DND-41 (cell line): Measurements from ENCODE around the gene ARRDC2.

Experiments
- ATAC-seq: fragments of 200-7000 bp; cut with Tn5 transposase; 3 replicates; pipeline ENCODE4 v1.9.1; 2021; ENCODE audit warnings: low read depth; ENCODE audit not compliant: insufficient read depth
- DNase-seq: peaks from one replicate; pipeline ENCODE4 v3.0.0-alpha.2; 2020
- H2AFZ ChIP-seq: 2 replicates; pipeline ENCODE4 v1.6.0; 2012; ENCODE audit warnings: low read depth, low read length
- H3K27ac ChIP-seq: 2 replicates; pipeline ENCODE4 v1.5.1; 2012; ENCODE audit warnings: low read length, inconsistent platforms
- H3K27me3 ChIP-seq: fragments of 200-600 bp; sonication (generic); 2 replicates; pipeline ENCODE4 v1.6.0; 2012; ENCODE audit warnings: low read length, mild to moderate bottlenecking, inconsistent platforms; ENCODE audit not compliant: insufficient read depth, poor library complexity
- H3K36me3 ChIP-seq: 2 replicates; pipeline ENCODE4 v1.5.1; 2012; ENCODE audit warnings: low read length, inconsistent platforms; ENCODE audit not compliant: insufficient read depth
- H3K4me1 ChIP-seq: 2 replicates; pipeline ENCODE4 v1.5.1; 2012; ENCODE audit warnings: mild to moderate bottlenecking, low read length; ENCODE audit not compliant: insufficient read depth
- H3K4me2 ChIP-seq: 2 replicates; pipeline ENCODE4 v1.6.0; 2012; ENCODE audit warnings: mild to moderate bottlenecking, moderate library complexity, low read length, inconsistent platforms; ENCODE audit not compliant: insufficient read depth
- H3K4me3 ChIP-seq, 2 experiments: fragments of 200-600 bp in 1 of 2; shearing (Covaris generic) in 1 of 2; 2 replicates each; pipeline ENCODE4 v1.5.1; 2012 to 2016; ENCODE audit warnings: inconsistent platforms in 2 of 2, low read length in 2 of 2, mild to moderate bottlenecking in 2 of 2, low read depth in 1 of 2, moderate library complexity in 1 of 2
- H3K79me2 ChIP-seq: 2 replicates; pipeline ENCODE4 v1.6.0; 2012; ENCODE audit warnings: low read length, inconsistent platforms; ENCODE audit not compliant: insufficient read depth
- H3K9ac ChIP-seq: 2 replicates; pipeline ENCODE4 v1.6.0; 2012; ENCODE audit warnings: low read depth, mild to moderate bottlenecking, inconsistent platforms, low read length, moderate library complexity
- H3K9me3 ChIP-seq: 2 replicates; pipeline ENCODE4 v1.5.1; 2012; ENCODE audit warnings: low read length, moderate library complexity, mild to moderate bottlenecking, inconsistent platforms; ENCODE audit not compliant: insufficient read depth, severe bottlenecking
- H4K20me1 ChIP-seq: 2 replicates; pipeline ENCODE4 v1.6.0; 2012; ENCODE audit warnings: low read length; ENCODE audit not compliant: insufficient read depth
- EZH2 ChIP-seq: IDR thresholded peaks from 3 replicates; pipeline ENCODE4 v1.6.1; 2012; ENCODE audit warnings: borderline replicate concordance, low read depth, mild to moderate bottlenecking, moderate library complexity, low read length, inconsistent platforms; ENCODE audit not compliant: severe bottlenecking
- TF ChIP-seq, protein P1 (sequence below): IDR thresholded peaks from 2 replicates; pipeline ENCODE4 v1.5.1; 2012; ENCODE audit warnings: borderline replicate concordance, low read length, moderate library complexity, mild to moderate bottlenecking; ENCODE audit not compliant: poor library complexity, severe bottlenecking; ENCODE audit errors: extremely low read depth

Gene ARRDC2

GRCh38 chr19:17973759-17974158 lies 34.2 kb upstream of the ARRDC2 start:
- no peak overlapping the region for H2AFZ ChIP-seq
- DNase-seq (no peak), ATAC-seq (no peak)
- H3K27ac ChIP-seq = no peak overlapping the region
- no peaks in the 10 kb centered on the region for H3K4me1 ChIP-seq
- TF ChIP-seq EZH2 = no peak
- TF ChIP-seq, protein P1, sequence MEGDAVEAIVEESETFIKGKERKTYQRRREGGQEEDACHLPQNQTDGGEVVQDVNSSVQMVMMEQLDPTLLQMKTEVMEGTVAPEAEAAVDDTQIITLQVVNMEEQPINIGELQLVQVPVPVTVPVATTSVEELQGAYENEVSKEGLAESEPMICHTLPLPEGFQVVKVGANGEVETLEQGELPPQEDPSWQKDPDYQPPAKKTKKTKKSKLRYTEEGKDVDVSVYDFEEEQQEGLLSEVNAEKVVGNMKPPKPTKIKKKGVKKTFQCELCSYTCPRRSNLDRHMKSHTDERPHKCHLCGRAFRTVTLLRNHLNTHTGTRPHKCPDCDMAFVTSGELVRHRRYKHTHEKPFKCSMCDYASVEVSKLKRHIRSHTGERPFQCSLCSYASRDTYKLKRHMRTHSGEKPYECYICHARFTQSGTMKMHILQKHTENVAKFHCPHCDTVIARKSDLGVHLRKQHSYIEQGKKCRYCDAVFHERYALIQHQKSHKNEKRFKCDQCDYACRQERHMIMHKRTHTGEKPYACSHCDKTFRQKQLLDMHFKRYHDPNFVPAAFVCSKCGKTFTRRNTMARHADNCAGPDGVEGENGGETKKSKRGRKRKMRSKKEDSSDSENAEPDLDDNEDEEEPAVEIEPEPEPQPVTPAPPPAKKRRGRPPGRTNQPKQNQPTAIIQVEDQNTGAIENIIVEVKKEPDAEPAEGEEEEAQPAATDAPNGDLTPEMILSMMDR = no peak
- no peak overlapping the region for H3K4me3 ChIP-seq
- H3K79me2 ChIP-seq = no peaks in the 10 kb centered on the region
- no peaks in the 10 kb centered on the region for H3K36me3 ChIP-seq
- no peaks in the 10 kb centered on the region for H3K27me3 ChIP-seq
- H3K9ac ChIP-seq = no peak overlapping the region
- H4K20me1 ChIP-seq = no peaks in the 10 kb centered on the region
- no peak overlapping the region for H3K4me2 ChIP-seq
- no peaks in the 10 kb centered on the region for H3K9me3 ChIP-seq

DNA sequence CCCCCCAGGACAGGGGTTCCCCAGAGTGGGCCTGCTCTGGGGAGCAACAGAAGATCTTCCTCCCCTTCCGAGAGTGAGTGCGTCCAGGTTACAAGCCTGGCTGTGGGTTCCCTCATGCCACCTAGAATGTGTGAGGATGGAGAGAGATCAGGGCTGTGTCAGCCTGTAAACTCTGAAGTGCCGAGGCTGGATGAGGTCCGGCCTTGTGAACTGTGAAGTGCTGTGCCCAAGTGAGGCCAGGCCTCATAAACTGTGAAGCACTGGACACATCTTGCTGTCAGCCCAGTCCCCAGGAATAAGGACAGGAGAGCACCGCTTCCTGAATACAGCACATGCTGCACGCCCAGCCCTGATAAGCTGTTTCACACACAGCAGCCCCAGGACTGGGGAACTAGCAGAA lies 33.4 kb upstream of the ARRDC2 start:
- H3K9ac ChIP-seq = no peak overlapping the region
- H3K9me3 ChIP-seq = no peaks in the 10 kb centered on the region
- no peaks in the 10 kb centered on the region for H3K27me3 ChIP-seq
- H3K36me3 ChIP-seq = no peaks in the 10 kb centered on the region
- H4K20me1 ChIP-seq = no peaks in the 10 kb centered on the region
- no peak overlapping the region for H2AFZ ChIP-seq
- H3K27ac ChIP-seq = no peak overlapping the region
- H3K79me2 ChIP-seq = no peaks in the 10 kb centered on the region
- TF ChIP-seq, protein P1 = no peak
- TF ChIP-seq EZH2 = no peak
- DNase-seq (no peak), ATAC-seq (no peak)
- H3K4me1 ChIP-seq = no peaks in the 10 kb centered on the region
- H3K4me2 ChIP-seq = no peak overlapping the region
- H3K4me3 ChIP-seq = no peak overlapping the region

GRCh38 chr19:17975032-17975431 lies 32.9 kb upstream of the ARRDC2 start:
- Histone ChIP-seq H2AFZ (no peak overlapping the region), H3K9ac (no peak overlapping the region), H3K4me3 (no peak overlapping the region), H4K20me1 (no peaks in the 10 kb centered on the region), H3K4me2 (no peak overlapping the region), H3K27ac (no peak overlapping the region), H3K27me3 (no peaks in the 10 kb centered on the region), H3K36me3 (no peaks in the 10 kb centered on the region), H3K9me3 (no peaks in the 10 kb centered on the region), H3K79me2 (no peaks in the 10 kb centered on the region), H3K4me1 (no peaks in the 10 kb centered on the region)
- TF ChIP-seq EZH2 = no peak
- ATAC-seq = no peak
- no peak for DNase-seq

DNA sequence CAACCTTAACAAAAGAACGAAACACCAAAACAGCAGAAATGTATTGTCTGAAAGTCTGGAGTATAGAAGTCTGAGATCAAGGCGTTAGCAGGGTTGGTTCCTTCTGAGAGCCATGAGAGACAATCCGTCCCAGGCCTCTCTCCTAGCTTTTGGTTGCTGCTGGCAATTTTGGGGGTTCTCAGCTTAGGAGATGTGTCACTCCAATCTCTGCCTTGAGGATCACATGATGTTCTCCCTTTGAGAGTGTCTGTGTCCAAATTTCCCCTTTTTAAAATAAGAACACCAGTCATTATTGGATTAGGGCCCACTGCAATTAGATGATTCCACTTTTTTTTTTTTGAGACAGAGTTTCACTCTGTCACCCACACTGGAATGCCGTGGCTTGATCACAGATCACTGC lies 30.9 kb upstream of the ARRDC2 start:
- no peak for ATAC-seq
- Histone ChIP-seq H3K36me3 (no peaks in the 10 kb centered on the region), H3K27me3 (no peaks in the 10 kb centered on the region)

More for the DNA sequence above, 30.9 kb upstream of the ARRDC2 start:
- H2AFZ ChIP-seq = no peak overlapping the region
- no peak for DNase-seq
- TF ChIP-seq EZH2 = no peak
- TF ChIP-seq, protein P1 = no peak
- H3K9me3 ChIP-seq = no peaks in the 10 kb centered on the region
- no peak overlapping the region for H3K4me2 ChIP-seq
- no peak overlapping the region for H3K9ac ChIP-seq
- no peaks in the 10 kb centered on the region for H3K4me1 ChIP-seq
- no peaks in the 10 kb centered on the region for H4K20me1 ChIP-seq
- no peak overlapping the region for H3K4me3 ChIP-seq
- no peaks in the 10 kb centered on the region for H3K79me2 ChIP-seq
- no peak overlapping the region for H3K27ac ChIP-seq
